ENCODE results near the gene METAP1D.

DNA sequence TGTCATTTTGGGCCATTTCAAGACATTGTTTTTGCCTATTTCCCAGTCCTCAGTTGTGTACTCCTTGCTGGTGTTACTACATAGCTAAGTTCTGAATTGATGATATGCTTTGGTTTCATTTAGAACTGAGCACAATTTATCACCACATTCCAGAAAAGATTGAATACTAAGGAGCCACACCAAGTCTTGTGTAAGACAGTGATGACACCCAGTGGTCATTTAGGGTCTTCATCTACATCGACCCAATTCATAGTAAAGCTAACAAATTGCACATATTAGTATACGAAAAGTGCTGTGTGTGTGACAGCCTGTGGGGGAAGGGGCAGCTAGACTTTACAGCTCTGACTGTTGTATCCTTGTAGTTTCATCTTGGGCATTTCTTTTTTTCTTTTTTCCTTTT, 113.9 kb downstream of the METAP1D start:
- TF ChIP-seq, protein P1, sequence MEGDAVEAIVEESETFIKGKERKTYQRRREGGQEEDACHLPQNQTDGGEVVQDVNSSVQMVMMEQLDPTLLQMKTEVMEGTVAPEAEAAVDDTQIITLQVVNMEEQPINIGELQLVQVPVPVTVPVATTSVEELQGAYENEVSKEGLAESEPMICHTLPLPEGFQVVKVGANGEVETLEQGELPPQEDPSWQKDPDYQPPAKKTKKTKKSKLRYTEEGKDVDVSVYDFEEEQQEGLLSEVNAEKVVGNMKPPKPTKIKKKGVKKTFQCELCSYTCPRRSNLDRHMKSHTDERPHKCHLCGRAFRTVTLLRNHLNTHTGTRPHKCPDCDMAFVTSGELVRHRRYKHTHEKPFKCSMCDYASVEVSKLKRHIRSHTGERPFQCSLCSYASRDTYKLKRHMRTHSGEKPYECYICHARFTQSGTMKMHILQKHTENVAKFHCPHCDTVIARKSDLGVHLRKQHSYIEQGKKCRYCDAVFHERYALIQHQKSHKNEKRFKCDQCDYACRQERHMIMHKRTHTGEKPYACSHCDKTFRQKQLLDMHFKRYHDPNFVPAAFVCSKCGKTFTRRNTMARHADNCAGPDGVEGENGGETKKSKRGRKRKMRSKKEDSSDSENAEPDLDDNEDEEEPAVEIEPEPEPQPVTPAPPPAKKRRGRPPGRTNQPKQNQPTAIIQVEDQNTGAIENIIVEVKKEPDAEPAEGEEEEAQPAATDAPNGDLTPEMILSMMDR (IDR thresholded peaks at IDR 0.05), result peak in 1 of 3 donors; percentile 21
- TF ChIP-seq POLR2A (IDR thresholded peaks at IDR 0.05), result no peak
- no peak for TF ChIP-seq POLR2AphosphoS5 (IDR thresholded peaks at IDR 0.05)

All from breast epithelium (tissue), 3 donors.